GM12872 (cell line): ENCODE results near the gene BMS1.

ENCODE experiments used
- CTCF ChIP-seq: IDR thresholded peaks from 3 replicates; pipeline ENCODE4 v1.5.1; 2011; ENCODE audit warnings: low read depth, mild to moderate bottlenecking, low read length, moderate library complexity; ENCODE audit not compliant: insufficient read depth

The BMS1 gene

GRCh38 chr10:42776681-42777080 lies 5.9 kb upstream of the BMS1 start:
- TF ChIP-seq CTCF = no peak

- no peak for TF ChIP-seq CTCF
Measured at GRCh38 chr10:42780456-42780855, 2.1 kb upstream of the BMS1 start.

GRCh38 chr10:42781893-42782445 lies 626 bp upstream of the BMS1 start:
- no peak for TF ChIP-seq CTCF

- no peak for TF ChIP-seq CTCF
Measured at GRCh38 chr10:42783181-42783549, 570 bp downstream of the BMS1 start.

GRCh38 chr10:42785759-42786158 lies 3.2 kb downstream of the BMS1 start:
- no peak for TF ChIP-seq CTCF

GRCh38 chr10:42790835-42791234 lies 8.2 kb downstream of the BMS1 start:
- TF ChIP-seq CTCF = no peak

GRCh38 chr10:42795701-42796100 lies 13.1 kb downstream of the BMS1 start:
- no peak for TF ChIP-seq CTCF
